Muscle of leg (tissue), 11 donors: ENCODE data around the gene EIF2S3. TPM values are rescaled to one million over a fixed set of nuclear protein-coding genes. Genes with fewer than 3 reads are reported as not detected.

Experiments
- DNase-seq: peaks from one replicate; pipeline ENCODE4 v3.0.0; 2013
- H3K27ac ChIP-seq: one replicate; pipeline ENCODE4 v1.5.1; 2013; ENCODE audit warnings: mild to moderate bottlenecking, low read length, control low read depth
- H3K27me3 ChIP-seq: one replicate; pipeline ENCODE4 v1.6.1; 2013; ENCODE audit warnings: low read length; ENCODE audit not compliant: control insufficient read depth, insufficient read depth
- H3K36me3 ChIP-seq: one replicate; pipeline ENCODE4 v1.6.1; 2013; ENCODE audit warnings: low read length; ENCODE audit not compliant: control insufficient read depth, insufficient read depth
- H3K4me1 ChIP-seq: one replicate; pipeline ENCODE4 v1.6.1; 2013; ENCODE audit warnings: low read length; ENCODE audit not compliant: control insufficient read depth, insufficient read depth
- H3K4me3 ChIP-seq: one replicate; pipeline ENCODE4 v1.5.1; 2013; ENCODE audit warnings: low read length, control low read depth
- H3K9me3 ChIP-seq: replicated peaks from 2 replicates; pipeline ENCODE4 v1.6.1; 2013; ENCODE audit warnings: low read depth, low read length; ENCODE audit not compliant: control insufficient read depth
- WGBS: methylation state at CpG from one replicate; pipeline ENCODE4 v1.1.5; 2013; ENCODE audit warnings: missing lambda C conversion rate; ENCODE audit not compliant: insufficient coverage; 5-methylcytosine and 5-hydroxymethylcytosine counted together
- polyA plus RNA-seq, 8 donors: library from polyadenylated mRNA; unstranded; fragments of 120-200 nt; gene quantifications; one replicate each; pipeline versions ENCODE4 v1.2.1 to v1.2.3, GENCODE V29; 2013; ENCODE audit warnings: inconsistent platforms in 1 of 8, low replicate concordance in 1 of 8; ENCODE audit not compliant: insufficient read length in 8 of 8, insufficient read depth in 1 of 8
- total RNA-seq: library from RNA; stranded (reverse); fragments of 120-200 nt; gene quantifications from one replicate; pipeline ENCODE4 v1.2.4, GENCODE V29; 2013

The EIF2S3 gene
- total and polyA plus RNA-seq, 9 donors, result 105 to 144 (median 116) TPM

GRCh38 chrX:24113181-24113580 is 58.4 kb downstream of the EIF2S3 start:
- H3K36me3 ChIP-seq, result no peaks in the 10 kb centered on the region
- no peaks in the 10 kb centered on the region for H3K9me3 ChIP-seq
- H3K4me1 ChIP-seq, result peaks cover 3% of the 10 kb centered on the region
- H3K27ac ChIP-seq, result no peak overlapping the region
- DNase-seq, result no peak
- no peak overlapping the region for H3K4me3 ChIP-seq
- H3K27me3 ChIP-seq, result peaks cover 29% of the 10 kb centered on the region
- WGBS, result no CpG with 5 or more reads among the region's 2 CpGs

- H3K36me3 ChIP-seq, result no peaks in the 10 kb centered on the region
- peaks cover 3% of the 10 kb centered on the region for H3K4me1 ChIP-seq
- WGBS, result 6% methylated on average over 3 of the region's 3 CpGs
- peak overlapping the region; percentile 74 for H3K27ac ChIP-seq
- H3K9me3 ChIP-seq, result no peaks in the 10 kb centered on the region
- H3K27me3 ChIP-seq, result peaks cover 32% of the 10 kb centered on the region
- H3K4me3 ChIP-seq, result no peak overlapping the region
- DNase-seq, result peak; percentile 93
These were observed 62.5 kb downstream of the EIF2S3 start for GRCh38 chrX:24117258-24117657.

GRCh38 chrX:24124244-24124799 is 69.6 kb downstream of the EIF2S3 start:
- H3K9me3 ChIP-seq, result no peaks in the 10 kb centered on the region
- H3K4me3 ChIP-seq, result no peak overlapping the region
- peaks cover 3% of the 10 kb centered on the region for H3K4me1 ChIP-seq
- H3K27ac ChIP-seq, result no peak overlapping the region
- peaks cover 24% of the 10 kb centered on the region for H3K27me3 ChIP-seq
- 59% methylated on average over 2 of the region's 4 CpGs for WGBS
- no peaks in the 10 kb centered on the region for H3K36me3 ChIP-seq
- DNase-seq, result no peak

GRCh38 chrX:24125028-24125612 is 70.4 kb downstream of the EIF2S3 start:
- no peak overlapping the region for H3K27ac ChIP-seq
- H3K36me3 ChIP-seq, result no peaks in the 10 kb centered on the region
- peaks cover 22% of the 10 kb centered on the region for H3K27me3 ChIP-seq
- no peaks in the 10 kb centered on the region for H3K9me3 ChIP-seq
- H3K4me3 ChIP-seq, result no peak overlapping the region
- no peak for DNase-seq
- H3K4me1 ChIP-seq, result peaks cover 3% of the 10 kb centered on the region
- 47% methylated on average over 8 of the region's 8 CpGs for WGBS

Other genes starting within 250 kb of the EIF2S3 start
- 15.6 TPM for gene APOO, start 147.0 kb upstream of the EIF2S3 start, total RNA-seq
- gene APOO, start 147.0 kb upstream of the EIF2S3 start, polyA plus RNA-seq, result 10 to 100 TPM; 14.9 to 18.7 (median 16.7) TPM
- gene CXorf58, start 146.9 kb upstream of the EIF2S3 start, total RNA-seq, result 0.04 TPM
- under 1 TPM in 2 of 8 donors, not detected in 6; 0.09 to 0.10 TPM for gene CXorf58, start 146.9 kb upstream of the EIF2S3 start, polyA plus RNA-seq
- gene KLHL15, start 27.8 kb upstream of the EIF2S3 start, total RNA-seq, result 12.5 TPM
- 10 to 100 TPM in 4 of 8 donors, 1 to 10 TPM in 4; 7.0 to 12.9 (median 9.7) TPM for gene KLHL15, start 27.8 kb upstream of the EIF2S3 start, polyA plus RNA-seq
- 47.7 TPM for gene ZFX, start 94.8 kb downstream of the EIF2S3 start, total RNA-seq
- gene ZFX, start 94.8 kb downstream of the EIF2S3 start, polyA plus RNA-seq, result 10 to 100 TPM; 13.8 to 22.2 (median 16.1) TPM